ENCODE results near the gene TCF12.

The TCF12 gene

GRCh38 chr15:57082054-57082728 lies 163.7 kb downstream of the TCF12 start:
- no peak overlapping the region for H3K4me2 ChIP-seq (ENCODE audit: low read length)
- H3K9ac ChIP-seq (ENCODE audit: low read length) = no peak overlapping the region
- H3F3A ChIP-seq (ENCODE audit: insufficient read depth, low read length) = no peaks in the 10 kb centered on the region
- H3K4me3 ChIP-seq (ENCODE audit: low read depth, low read length, poor library complexity, severe bottlenecking) = no peak overlapping the region
- H3K9me3 ChIP-seq (ENCODE audit: low read length) = no peaks in the 10 kb centered on the region
- no peak overlapping the region for H3K27ac ChIP-seq (ENCODE audit: low read depth, low read length, poor library complexity, severe bottlenecking)
- H3K36me3 ChIP-seq (ENCODE audit: insufficient read depth, low read length) = no peaks in the 10 kb centered on the region
- no peaks in the 10 kb centered on the region for H3K27me3 ChIP-seq (ENCODE audit: insufficient read depth, low read length)
- no peaks in the 10 kb centered on the region for H3K9me2 ChIP-seq (ENCODE audit: low read depth, low read length)
- no peak overlapping the region for H2AFZ ChIP-seq (ENCODE audit: low read length)
- peaks cover 16% of the 10 kb centered on the region for H3K4me1 ChIP-seq (ENCODE audit: insufficient read depth, low read length, severe bottlenecking)
- TF ChIP-seq EZH2 (IDR thresholded peaks at IDR 0.05; ENCODE audit: borderline replicate concordance, low read length) = no peak
- no peak for TF ChIP-seq CTCF (IDR thresholded peaks at IDR 0.05; ENCODE audit: low read length)
- peaks cover 29% of the 10 kb centered on the region for H3K79me2 ChIP-seq (ENCODE audit: insufficient read depth, low read length)
- no peaks in the 10 kb centered on the region for H4K20me1 ChIP-seq (ENCODE audit: insufficient read depth, low read length)

- Histone ChIP-seq H3K79me2 (ENCODE audit: insufficient read depth, low read length) (peaks cover 36% of the 10 kb centered on the region), H3K4me1 (ENCODE audit: insufficient read depth, low read length, severe bottlenecking) (peaks cover 13% of the 10 kb centered on the region), H3K4me3 (ENCODE audit: low read depth, low read length, poor library complexity, severe bottlenecking) (no peak overlapping the region), H3K9me3 (ENCODE audit: low read length) (no peaks in the 10 kb centered on the region), H3K9me2 (ENCODE audit: low read depth, low read length) (no peaks in the 10 kb centered on the region), H3K36me3 (ENCODE audit: insufficient read depth, low read length) (no peaks in the 10 kb centered on the region), H3K4me2 (ENCODE audit: low read length) (no peak overlapping the region), H3F3A (ENCODE audit: insufficient read depth, low read length) (no peaks in the 10 kb centered on the region), H3K9ac (ENCODE audit: low read length) (no peak overlapping the region), H3K27me3 (ENCODE audit: insufficient read depth, low read length) (no peaks in the 10 kb centered on the region), H3K27ac (ENCODE audit: low read depth, low read length, poor library complexity, severe bottlenecking) (no peak overlapping the region), H4K20me1 (ENCODE audit: insufficient read depth, low read length) (no peaks in the 10 kb centered on the region), H2AFZ (ENCODE audit: low read length) (no peak overlapping the region)
- TF ChIP-seq EZH2 (IDR thresholded peaks at IDR 0.05; ENCODE audit: borderline replicate concordance, low read length) (no peak), CTCF (IDR thresholded peaks at IDR 0.05; ENCODE audit: low read length) (no peak)
Measured at GRCh38 chr15:57084192-57084591, 165.7 kb downstream of the TCF12 start.

GRCh38 chr15:57085267-57085666 lies 166.8 kb downstream of the TCF12 start:
- peaks cover 36% of the 10 kb centered on the region for H3K79me2 ChIP-seq (ENCODE audit: insufficient read depth, low read length)
- TF ChIP-seq EZH2 (IDR thresholded peaks at IDR 0.05; ENCODE audit: borderline replicate concordance, low read length) (no peak), CTCF (IDR thresholded peaks at IDR 0.05; ENCODE audit: low read length) (no peak)
- no peak overlapping the region for H2AFZ ChIP-seq (ENCODE audit: low read length)
- H3K27me3 ChIP-seq (ENCODE audit: insufficient read depth, low read length) = no peaks in the 10 kb centered on the region
- no peaks in the 10 kb centered on the region for H4K20me1 ChIP-seq (ENCODE audit: insufficient read depth, low read length)
- no peaks in the 10 kb centered on the region for H3F3A ChIP-seq (ENCODE audit: insufficient read depth, low read length)
- no peaks in the 10 kb centered on the region for H3K9me2 ChIP-seq (ENCODE audit: low read depth, low read length)
- H3K4me3 ChIP-seq (ENCODE audit: low read depth, low read length, poor library complexity, severe bottlenecking) = no peak overlapping the region
- no peak overlapping the region for H3K4me2 ChIP-seq (ENCODE audit: low read length)
- H3K4me1 ChIP-seq (ENCODE audit: insufficient read depth, low read length, severe bottlenecking) = peaks cover 2% of the 10 kb centered on the region
- H3K36me3 ChIP-seq (ENCODE audit: insufficient read depth, low read length) = no peaks in the 10 kb centered on the region
- H3K27ac ChIP-seq (ENCODE audit: low read depth, low read length, poor library complexity, severe bottlenecking) = no peak overlapping the region
- no peaks in the 10 kb centered on the region for H3K9me3 ChIP-seq (ENCODE audit: low read length)
- H3K9ac ChIP-seq (ENCODE audit: low read length) = no peak overlapping the region
